GM12878 (cell line): ENCODE data around the gene LKAAEAR1. TPM values are rescaled to one million over a fixed set of nuclear protein-coding genes. Genes with fewer than 3 reads are reported as not detected.

ENCODE experiments used
- ATAC-seq: fragments of 200-7000 bp; cut with Tn5 transposase; 3 replicates; pipeline ENCODE4 v1.9.1; 2020; ENCODE audit warnings: mild to moderate bottlenecking, moderate library complexity
- BruUV-seq: library from RNA; stranded (reverse); fragments of 400-500 nt; replicated peaks from 2 replicates; lab custom pipeline; 2021; lab: Mats Ljungman, UMichigan
- CTCF ChIA-PET: fragments of 300-600 bp; sonication (Branson Sonifier 250); formaldehyde crosslinking; extraction: SDS; loops from one replicate; lab custom pipeline; 2021; ENCODE audit warnings: inconsistent platforms; lab: Yijun Ruan, JAX
- POLR2A ChIA-PET: fragments of 350-600 bp; formaldehyde crosslinking; extraction: SDS; loops from one replicate; lab custom pipeline; 2021; ENCODE audit warnings: inconsistent platforms; lab: Charles Lee
- RAD21 ChIA-PET: fragments of 300-600 bp; sonication (Branson Sonifier 250); formaldehyde crosslinking; loops from one replicate; lab custom pipeline; 2023; ENCODE audit warnings: antibody characterized with exemption; ENCODE audit not compliant: unreplicated experiment; lab: Charles Lee
- SMC1A ChIA-PET: fragments of 300-600 bp; sonication (Branson Sonifier 250); formaldehyde crosslinking; loops from one replicate; lab custom pipeline; 2023; ENCODE audit not compliant: unreplicated experiment, uncharacterized antibody; lab: Charles Lee
- DNase-seq: peaks from one replicate; pipeline ENCODE4 v3.0.0-alpha.2; 2011; ENCODE audit warnings: low read depth, low spot score
- FAIRE-seq: peaks from 3 replicates; lab custom pipeline; 2011; peaks lifted over from hg19 to GRCh38; lab: Jason Lieb, UNC
- H2AFZ ChIP-seq: 2 replicates; pipeline ENCODE4 v1.6.0; 2011; ENCODE audit warnings: low read depth, low read length, control low read depth; ENCODE audit not compliant: control insufficient read depth
- H3K27ac ChIP-seq: 2 replicates; pipeline ENCODE4 v1.5.1; 2011; ENCODE audit warnings: control low read depth; ENCODE audit not compliant: control insufficient read depth, insufficient read depth
- H3K27me3 ChIP-seq, 2 experiments: replicated peaks in 1 of 2; 2 replicates each; pipeline versions ENCODE4 v1.6.0 to v1.6.1; 2011; ENCODE audit warnings: low read length in 1 of 2; ENCODE audit not compliant: control insufficient read depth in 2 of 2, insufficient read depth in 2 of 2
- H3K36me3 ChIP-seq, 2 experiments: 2 replicates each; pipeline ENCODE4 v1.5.1; 2011; ENCODE audit warnings: low read length in 1 of 2; ENCODE audit not compliant: control insufficient read depth in 2 of 2, insufficient read depth in 2 of 2
- H3K4me1 ChIP-seq: 2 replicates; pipeline ENCODE4 v1.6.1; 2011; ENCODE audit warnings: mild to moderate bottlenecking, low read length, moderate library complexity, mixed read lengths; ENCODE audit not compliant: control insufficient read depth, insufficient read depth
- H3K4me2 ChIP-seq: 2 replicates; pipeline ENCODE4 v1.6.0; 2011; ENCODE audit warnings: control low read depth; ENCODE audit not compliant: control insufficient read depth, insufficient read depth
- H3K4me3 ChIP-seq: fragments of 200-600 bp; sonication (generic); 2 replicates; pipeline ENCODE4 v1.5.1; 2016
- H3K79me2 ChIP-seq: 2 replicates; pipeline ENCODE4 v1.6.0; 2011; ENCODE audit warnings: low read length; ENCODE audit not compliant: control insufficient read depth, insufficient read depth
- H3K9ac ChIP-seq: 2 replicates; pipeline ENCODE4 v1.8.0; 2011; ENCODE audit warnings: low read length, control low read depth, mixed read lengths; ENCODE audit not compliant: control insufficient read depth, insufficient read depth
- H3K9me3 ChIP-seq: replicated peaks from 3 replicates; pipeline ENCODE4 v1.5.1; 2011; ENCODE audit warnings: mild to moderate bottlenecking, low read length; ENCODE audit not compliant: control insufficient read depth, insufficient read depth
- H4K20me1 ChIP-seq: 2 replicates; pipeline ENCODE4 v1.6.0; 2011; ENCODE audit not compliant: control insufficient read depth, insufficient read depth
- CBX5 ChIP-seq: sonication (generic); IDR thresholded peaks from 2 replicates; pipeline ENCODE4 v1.6.1; 2016; ENCODE audit warnings: low read depth, moderate library complexity, mild to moderate bottlenecking, inconsistent platforms
- CEBPB ChIP-seq, 2 experiments: fragments of 150-350 bp in 1 of 2; IDR thresholded peaks; 2 replicates each; pipeline ENCODE4 v1.6.1; 2012 to 2014; ENCODE audit warnings: low read depth in 2 of 2, low read length in 2 of 2, borderline replicate concordance in 1 of 2, inconsistent platforms in 1 of 2
- E2F4 ChIP-seq: IDR thresholded peaks from 2 replicates; pipeline ENCODE4 v1.6.1; 2012; ENCODE audit warnings: low read depth, low read length, improper control_type of control experiment
- FOXK2 ChIP-seq: fragments of 450-650 bp; IDR thresholded peaks from 2 replicates; pipeline ENCODE4 v1.6.1; 2017; ENCODE audit warnings: mild to moderate bottlenecking, moderate library complexity
- GATAD2B ChIP-seq: fragments of 450-650 bp; conservative IDR thresholded peaks from 2 replicates; pipeline ENCODE4 v1.6.1; 2017; ENCODE audit warnings: low read depth, mild to moderate bottlenecking, moderate library complexity
- HDAC6 ChIP-seq: fragments of 200-600 bp; sonication (generic); IDR thresholded peaks from one replicate; pipeline ENCODE4 v1.8.0; 2017; ENCODE audit warnings: antibody characterized with exemption; ENCODE audit not compliant: unreplicated experiment
- MEF2B ChIP-seq: fragments of 450-650 bp; IDR thresholded peaks from 2 replicates; pipeline ENCODE4 v1.6.1; 2018; ENCODE audit warnings: mild to moderate bottlenecking, moderate library complexity; ENCODE audit not compliant: partially characterized antibody, poor library complexity, severe bottlenecking
- MTA3 ChIP-seq: IDR thresholded peaks from 2 replicates; pipeline ENCODE4 v1.6.1; 2012; ENCODE audit warnings: low read length, inconsistent platforms, borderline replicate concordance
- RAD51 ChIP-seq: fragments of 450-650 bp; IDR thresholded peaks from 2 replicates; pipeline ENCODE4 v1.6.1; 2016; ENCODE audit warnings: moderate library complexity, mild to moderate bottlenecking, inconsistent platforms
- RBBP5 ChIP-seq: fragments of 200-600 bp; sonication (generic); conservative IDR thresholded peaks from 2 replicates; pipeline ENCODE4 v1.6.1; 2016
- SPI1 ChIP-seq: IDR thresholded peaks from 2 replicates; pipeline ENCODE4 v1.6.1; 2011; ENCODE audit warnings: low read depth, mild to moderate bottlenecking, low read length, moderate library complexity, borderline replicate concordance; ENCODE audit not compliant: insufficient read depth
- SRF ChIP-seq, 2 experiments: IDR thresholded peaks; 2 replicates each; pipeline ENCODE4 v1.6.1; 2011; ENCODE audit warnings: low read depth in 2 of 2, low read length in 2 of 2, mild to moderate bottlenecking in 1 of 2, moderate library complexity in 1 of 2
- STAT1 ChIP-seq: fragments of 450-650 bp; conservative IDR thresholded peaks from 2 replicates; pipeline ENCODE4 v1.6.1; 2014; ENCODE audit warnings: antibody characterized with exemption, mild to moderate bottlenecking
- YY1 ChIP-seq: IDR thresholded peaks from 2 replicates; pipeline ENCODE4 v1.6.1; 2011; ENCODE audit warnings: low read depth, mild to moderate bottlenecking, low read length
- ZNF592 ChIP-seq: fragments of 450-650 bp; IDR thresholded peaks from 2 replicates; pipeline ENCODE4 v1.6.1; 2017; ENCODE audit warnings: mild to moderate bottlenecking, moderate library complexity
- ZSCAN29 ChIP-seq: fragments of 450-650 bp; IDR thresholded peaks from 2 replicates; pipeline ENCODE4 v1.6.1; 2017; ENCODE audit warnings: mild to moderate bottlenecking, moderate library complexity
- WGBS: methylation state at CpG from one replicate; pipeline ENCODE4 v1.1.6; 2016; ENCODE audit warnings: low lambda C conversion rate; ENCODE audit not compliant: insufficient replicate concordance, insufficient coverage; ENCODE audit errors: missing lambda C conversion rate; 5-methylcytosine and 5-hydroxymethylcytosine counted together
- in situ Hi-C: fragments of 300-500 bp; cut with MboI; formaldehyde crosslinking; loops from 9 replicates; pipeline ENCODE4 v1.14.3; 2018; ENCODE audit warnings: mixed read lengths
- intact Hi-C: fragments of 100-400 bp; cut with micrococcal nuclease; formaldehyde crosslinking; loops from one replicate; pipeline ENCODE4 v1.14.2; 2022; ENCODE audit not compliant: unreplicated experiment
- polyA plus RNA-seq, 11 experiments: library from polyadenylated mRNA; depleted of rRNA in 4 of 11; unstranded in 6 of 11; stranded (reverse) in 5 of 11; fragments of >200 nt; fragmentation: Nextera tagmentation in 4 of 11; fragmentation: Illumina TruSeq in 1 of 11; extraction: Ambion mirVana in 4 of 11; extraction: Trizol in 1 of 11; gene quantifications; 1 replicate in 1 of 11; 2 replicates in 10 of 11; pipeline versions ENCODE4 v1.2.1 to v1.2.3, GENCODE V29; 2011 to 2016; ENCODE audit warnings: inconsistent platforms in 2 of 11, missing spikeins in 2 of 11, low read depth in 1 of 11
- total RNA-seq, 4 experiments: library from RNA; depleted of rRNA in 3 of 4; stranded (reverse); fragments of >200 nt in 3 of 4; fragmentation: Illumina TruSeq in 1 of 4; extraction: Trizol in 1 of 4; gene quantifications; 2 replicates each; pipeline versions ENCODE4 v1.2.1 to v1.2.3, GENCODE V29; 2013 to 2021
- TF ChIP-seq, protein P1 (sequence below): fragments of 450-650 bp; IDR thresholded peaks from 2 replicates; pipeline ENCODE4 v1.6.1; 2016; ENCODE audit warnings: mild to moderate bottlenecking
- TF ChIP-seq, protein P2 (sequence below): IDR thresholded peaks from 2 replicates; pipeline ENCODE4 v1.6.1; 2011; ENCODE audit warnings: low read depth, mild to moderate bottlenecking, low read length, moderate library complexity, borderline replicate concordance; ENCODE audit errors: extremely low read depth

Gene LKAAEAR1
- total and polyA plus RNA-seq, 10 of the 15 experiments (the other 5 are each of a cell fraction or from before 2014, with no cell fraction given), result not detected

DNA sequence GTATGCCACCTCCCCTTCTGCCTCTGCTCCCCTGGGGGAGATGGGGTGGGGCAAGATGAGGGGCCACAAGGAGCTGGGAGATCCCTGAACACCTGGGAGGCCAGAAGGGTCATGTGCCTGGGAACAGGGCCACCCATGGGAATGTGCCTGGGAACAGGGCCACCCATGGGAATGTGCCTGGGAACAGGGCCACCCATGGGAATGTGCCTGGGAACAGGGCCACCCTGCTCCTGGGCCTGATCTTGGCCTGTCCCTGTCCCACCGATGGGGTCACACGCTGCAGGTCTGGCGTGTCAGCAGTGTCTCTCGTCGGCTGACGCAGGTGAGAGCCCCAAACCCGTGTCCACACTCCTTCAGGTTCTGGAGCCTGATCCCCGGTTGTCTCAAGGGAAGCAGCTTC is 9.2 kb downstream of the LKAAEAR1 start:
- no peaks in the 10 kb centered on the region for H3K27me3 ChIP-seq
- DNase-seq (no peak), ATAC-seq (no peak), FAIRE-seq (no peak)
- ChIA-PET SMC1A (no interaction called here), POLR2A (interaction anchor here (1.3 kb wide), 1 partner anchor 35 kb away, joined by 3 read pairs; no protein-coding TSS in a partner anchor), RAD21 (interaction anchor here (0.6 kb wide), 1 partner anchor 62 kb away, joined by 4 read pairs; no protein-coding TSS in a partner anchor), CTCF (interaction anchor here (0.8 to 0.9 kb wide), 2 partner anchors 10 to 34 kb away, joined by 3 to 4 read pairs; no protein-coding TSS in a partner anchor)
- no peak overlapping the region for H3K9ac ChIP-seq
- intact Hi-C loops (no loop called here), in situ Hi-C loops (no loop called here)
- peaks cover 30% of the 10 kb centered on the region for H3K79me2 ChIP-seq
- H3K4me2 ChIP-seq, result no peak overlapping the region
- no peak overlapping the region for H2AFZ ChIP-seq
- TF ChIP-seq MTA3, result no peak
- TF ChIP-seq RBBP5, result no peak
- TF ChIP-seq YY1, result no peak
- TF ChIP-seq E2F4, result no peak
- no peak for TF ChIP-seq SRF (IDR thresholded peaks at IDR 0.05; ENCODE audit: low read depth in 2 of 2, low read length in 2 of 2)
- no peak for TF ChIP-seq FOXK2
- TF ChIP-seq STAT1, result no peak
- peak; percentile 64; the same call in 1 of the 2 replicates for TF ChIP-seq GATAD2B
- TF ChIP-seq, protein P1, sequence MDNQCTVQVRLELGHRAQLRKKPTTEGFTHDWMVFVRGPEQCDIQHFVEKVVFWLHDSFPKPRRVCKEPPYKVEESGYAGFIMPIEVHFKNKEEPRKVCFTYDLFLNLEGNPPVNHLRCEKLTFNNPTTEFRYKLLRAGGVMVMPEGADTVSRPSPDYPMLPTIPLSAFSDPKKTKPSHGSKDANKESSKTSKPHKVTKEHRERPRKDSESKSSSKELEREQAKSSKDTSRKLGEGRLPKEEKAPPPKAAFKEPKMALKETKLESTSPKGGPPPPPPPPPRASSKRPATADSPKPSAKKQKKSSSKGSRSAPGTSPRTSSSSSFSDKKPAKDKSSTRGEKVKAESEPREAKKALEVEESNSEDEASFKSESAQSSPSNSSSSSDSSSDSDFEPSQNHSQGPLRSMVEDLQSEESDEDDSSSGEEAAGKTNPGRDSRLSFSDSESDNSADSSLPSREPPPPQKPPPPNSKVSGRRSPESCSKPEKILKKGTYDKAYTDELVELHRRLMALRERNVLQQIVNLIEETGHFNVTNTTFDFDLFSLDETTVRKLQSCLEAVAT, result peak; percentile 45; the same call in 1 of the 2 replicates
- TF ChIP-seq, protein P2, sequence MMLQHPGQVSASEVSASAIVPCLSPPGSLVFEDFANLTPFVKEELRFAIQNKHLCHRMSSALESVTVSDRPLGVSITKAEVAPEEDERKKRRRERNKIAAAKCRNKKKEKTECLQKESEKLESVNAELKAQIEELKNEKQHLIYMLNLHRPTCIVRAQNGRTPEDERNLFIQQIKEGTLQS, result no peak
- TF ChIP-seq ZNF592, result no peak
- no peak for TF ChIP-seq CEBPB (IDR thresholded peaks at IDR 0.05; ENCODE audit: borderline replicate concordance in 1 of 2, low read depth in 2 of 2, low read length in 2 of 2)
- no peak for TF ChIP-seq ZSCAN29
- TF ChIP-seq RAD51, result no peak
- TF ChIP-seq MEF2B, result peak; percentile 69
- TF ChIP-seq HDAC6, result no peak
- no peak for TF ChIP-seq CBX5
- TF ChIP-seq SPI1, result no peak
- no peak overlapping the region for H3K27ac ChIP-seq
- H3K36me3 ChIP-seq, result peaks cover 3 to 22% of the 10 kb centered on the region in 2 experiments
- BruUV-seq, result no TSS peak
- H3K4me3 ChIP-seq, result no peak overlapping the region
- no peaks in the 10 kb centered on the region for H3K9me3 ChIP-seq
- WGBS, result over 99% methylated on average over 8 of the region's 8 CpGs
- H4K20me1 ChIP-seq, result no peaks in the 10 kb centered on the region
- H3K4me1 ChIP-seq, result peaks cover 15% of the 10 kb centered on the region; the same call in 1 of the 2 replicates
